ENCODE measurements around the gene DNAJA3. TPM values are rescaled to one million over a fixed set of nuclear protein-coding genes. Genes with fewer than 3 reads are reported as not detected.

The DNAJA3 gene
- total RNA-seq, 4 donors from 2014 or later = 40.6 to 51.2 (median 45.9) TPM

DNA sequence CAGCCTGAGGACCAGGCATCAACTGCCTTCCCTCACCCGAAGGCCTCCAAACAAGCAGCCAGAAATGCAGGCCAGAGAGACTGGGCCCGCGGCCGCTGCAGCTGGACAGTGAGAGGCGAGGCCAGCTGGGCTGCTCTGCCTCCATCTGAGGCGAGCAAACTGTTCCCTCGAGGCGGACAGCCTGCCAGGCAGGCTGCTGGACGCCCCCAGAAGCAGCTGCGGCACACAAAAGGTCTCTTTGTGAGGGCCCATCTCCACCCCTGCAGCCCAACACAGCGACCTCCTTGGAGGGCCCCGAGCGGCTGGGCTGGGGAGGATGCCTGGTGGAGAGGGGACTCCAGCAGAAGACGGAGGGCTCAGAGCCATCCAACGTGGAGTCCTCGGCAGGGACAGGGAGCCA lies 14.0 kb upstream of the DNAJA3 start:
- H3K27me3 ChIP-seq = no peaks in the 10 kb centered on the region
- peaks cover 5 to 53% (median 47%) of the 10 kb centered on the region in 4 donors for H3K36me3 ChIP-seq
- no peak for DNase-seq (ENCODE audit: extremely low spot score)
- H3K27ac ChIP-seq (replicated peaks in 1 of 4) = peak overlapping the region in 2 of 4 donors; percentile 19 to 32
- TF ChIP-seq POLR2A (IDR thresholded peaks at IDR 0.05; ENCODE audit: low read depth) (no peak), EP300 (IDR thresholded peaks at IDR 0.05) (no peak), POLR2AphosphoS5 (IDR thresholded peaks at IDR 0.05) (no peak)
- TF ChIP-seq, protein P1, sequence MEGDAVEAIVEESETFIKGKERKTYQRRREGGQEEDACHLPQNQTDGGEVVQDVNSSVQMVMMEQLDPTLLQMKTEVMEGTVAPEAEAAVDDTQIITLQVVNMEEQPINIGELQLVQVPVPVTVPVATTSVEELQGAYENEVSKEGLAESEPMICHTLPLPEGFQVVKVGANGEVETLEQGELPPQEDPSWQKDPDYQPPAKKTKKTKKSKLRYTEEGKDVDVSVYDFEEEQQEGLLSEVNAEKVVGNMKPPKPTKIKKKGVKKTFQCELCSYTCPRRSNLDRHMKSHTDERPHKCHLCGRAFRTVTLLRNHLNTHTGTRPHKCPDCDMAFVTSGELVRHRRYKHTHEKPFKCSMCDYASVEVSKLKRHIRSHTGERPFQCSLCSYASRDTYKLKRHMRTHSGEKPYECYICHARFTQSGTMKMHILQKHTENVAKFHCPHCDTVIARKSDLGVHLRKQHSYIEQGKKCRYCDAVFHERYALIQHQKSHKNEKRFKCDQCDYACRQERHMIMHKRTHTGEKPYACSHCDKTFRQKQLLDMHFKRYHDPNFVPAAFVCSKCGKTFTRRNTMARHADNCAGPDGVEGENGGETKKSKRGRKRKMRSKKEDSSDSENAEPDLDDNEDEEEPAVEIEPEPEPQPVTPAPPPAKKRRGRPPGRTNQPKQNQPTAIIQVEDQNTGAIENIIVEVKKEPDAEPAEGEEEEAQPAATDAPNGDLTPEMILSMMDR (IDR thresholded peaks at IDR 0.05) = no peak
- intact Hi-C loops (cut with DNase I) = no loop called here
- 72% methylated on average over 9 of the region's 16 CpGs for WGBS
- no peak overlapping the region for H3K4me3 ChIP-seq
- no peaks in the 10 kb centered on the region for H3K9me3 ChIP-seq
- peaks cover 12 to 69% (median 62%) of the 10 kb centered on the region in 4 donors for H3K4me1 ChIP-seq

DNA sequence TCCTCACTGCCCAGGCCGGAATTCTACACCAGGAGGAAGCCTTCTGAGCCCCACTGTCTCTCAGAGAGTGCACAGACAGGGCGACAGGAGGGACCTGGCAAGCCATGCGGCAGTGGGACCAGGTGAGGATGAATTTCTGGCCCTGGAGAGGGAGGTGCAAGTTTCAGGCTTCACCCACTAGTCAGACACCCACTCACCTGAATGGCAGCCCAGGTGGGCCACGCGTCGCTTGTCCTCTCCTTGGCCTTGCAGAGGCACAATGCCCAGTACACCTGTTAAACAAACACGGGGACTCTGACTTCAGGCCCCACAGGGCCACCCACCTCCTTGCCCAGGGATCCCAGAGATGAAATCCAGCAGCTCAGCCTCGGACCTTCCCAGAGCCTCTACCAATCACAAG lies 13.5 kb upstream of the DNAJA3 start:
- Histone ChIP-seq H3K4me3 (no peak overlapping the region), H3K27ac (replicated peaks in 1 of 4) (peak overlapping the region in 2 of 4 donors; percentile 19 to 32), H3K9me3 (no peaks in the 10 kb centered on the region), H3K36me3 (peaks cover 3 to 48% (median 42%) of the 10 kb centered on the region in 4 donors), H3K27me3 (no peaks in the 10 kb centered on the region), H3K4me1 (peaks cover 17 to 73% (median 67%) of the 10 kb centered on the region in 4 donors)
- no peak for TF ChIP-seq EP300 (IDR thresholded peaks at IDR 0.05)
- TF ChIP-seq POLR2A (IDR thresholded peaks at IDR 0.05; ENCODE audit: low read depth) = no peak
- TF ChIP-seq, protein P1 (IDR thresholded peaks at IDR 0.05) = no peak
- TF ChIP-seq POLR2AphosphoS5 (IDR thresholded peaks at IDR 0.05) = no peak
- intact Hi-C loops (cut with DNase I) = no loop called here
- 88% methylated on average over 5 of the region's 8 CpGs for WGBS
- DNase-seq (ENCODE audit: extremely low spot score) = no peak

DNA sequence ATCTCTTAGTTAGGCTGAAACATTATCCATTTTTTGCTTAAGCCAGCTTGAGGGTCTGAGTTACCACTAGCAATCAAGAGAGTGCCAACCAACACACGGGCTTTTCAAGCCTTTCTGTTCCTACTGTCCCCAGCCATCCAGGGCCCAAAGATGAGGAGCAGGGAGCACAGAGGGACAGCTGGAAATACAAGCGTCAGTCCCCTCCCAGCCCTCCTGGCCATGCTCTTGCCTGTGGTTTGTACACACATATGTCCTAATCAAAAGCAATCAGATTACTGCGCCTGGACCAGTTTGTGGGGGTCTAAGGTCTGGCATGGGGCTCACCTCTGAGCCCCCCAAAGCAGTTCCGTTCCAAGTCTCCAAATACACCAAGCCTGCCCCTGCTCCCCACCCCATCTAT lies 12.8 kb upstream of the DNAJA3 start:
- intact Hi-C loops (cut with DNase I) = no loop called here
- TF ChIP-seq, protein P1 (IDR thresholded peaks at IDR 0.05) = no peak
- TF ChIP-seq POLR2AphosphoS5 (IDR thresholded peaks at IDR 0.05) = no peak
- no peak for TF ChIP-seq EP300 (IDR thresholded peaks at IDR 0.05)
- TF ChIP-seq POLR2A (IDR thresholded peaks at IDR 0.05; ENCODE audit: low read depth) = no peak
- Histone ChIP-seq H3K36me3 (peaks cover 0 to 41% (median 35%) of the 10 kb centered on the region in 4 donors), H3K27ac (replicated peaks in 1 of 4) (no peak overlapping the region), H3K4me3 (no peak overlapping the region), H3K27me3 (no peaks in the 10 kb centered on the region), H3K9me3 (no peaks in the 10 kb centered on the region), H3K4me1 (peaks cover 17 to 74% (median 66%) of the 10 kb centered on the region in 4 donors)
- DNase-seq (ENCODE audit: extremely low spot score) = no peak
- WGBS = 91% methylated on average over 4 of the region's 4 CpGs

DNA sequence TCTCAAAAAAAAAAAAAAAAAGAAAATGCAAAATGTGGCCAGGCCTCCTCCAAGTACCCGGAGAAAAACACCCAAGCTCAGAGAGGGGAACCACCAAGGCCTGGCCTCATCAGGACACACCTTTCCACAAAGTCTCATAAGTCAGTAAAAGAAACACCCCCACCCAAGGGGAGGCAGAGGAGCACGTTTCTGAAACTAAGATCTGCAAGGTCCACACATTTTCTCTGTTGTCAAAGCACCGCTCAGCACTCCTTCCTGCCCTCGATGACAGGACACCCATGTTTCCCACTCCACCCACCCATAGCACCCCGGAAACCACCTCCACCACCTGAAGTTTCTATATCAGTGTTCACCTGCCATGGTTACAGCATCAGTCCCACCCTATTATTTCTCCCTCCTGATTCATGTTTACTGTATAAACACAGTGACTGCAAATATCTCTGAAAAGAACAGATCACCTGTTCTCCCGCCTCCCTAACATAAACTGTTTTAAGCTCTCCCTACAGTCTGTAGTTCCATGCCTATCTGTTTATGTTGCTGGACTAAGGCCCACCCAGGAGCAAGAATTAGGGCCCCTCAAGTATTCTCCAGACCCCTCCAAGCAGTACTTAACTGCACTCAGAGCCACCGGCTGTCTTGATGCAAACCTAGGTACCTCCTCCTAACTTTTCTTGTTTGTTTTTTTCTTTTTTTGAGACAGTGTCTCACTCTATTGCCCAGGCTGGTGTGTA lies 11.3 kb upstream of the DNAJA3 start:
- 91% methylated on average over 7 of the region's 7 CpGs for WGBS
- DNase-seq (ENCODE audit: extremely low spot score) = no peak
- no peaks in the 10 kb centered on the region for H3K9me3 ChIP-seq
- H3K27ac ChIP-seq (replicated peaks in 1 of 4) = no peak overlapping the region
- TF ChIP-seq EP300 (IDR thresholded peaks at IDR 0.05) (no peak), POLR2A (IDR thresholded peaks at IDR 0.05; ENCODE audit: low read depth) (no peak), POLR2AphosphoS5 (IDR thresholded peaks at IDR 0.05) (no peak)
- TF ChIP-seq, protein P1 (IDR thresholded peaks at IDR 0.05) = no peak
- H3K36me3 ChIP-seq = peaks cover 0 to 29% (median 24%) of the 10 kb centered on the region in 4 donors
- H3K4me3 ChIP-seq = no peak overlapping the region
- no peaks in the 10 kb centered on the region for H3K27me3 ChIP-seq
- intact Hi-C loops (cut with DNase I) = no loop called here
- H3K4me1 ChIP-seq = peaks cover 17 to 59% (median 53%) of the 10 kb centered on the region in 4 donors
